Measurements from ENCODE around the gene PNRC2. TPM values are rescaled to one million over a fixed set of nuclear protein-coding genes. Genes with fewer than 3 reads are reported as not detected.

Gene PNRC2
- total RNA-seq, 1 experiment from 2014 or later: 166 TPM

DNA sequence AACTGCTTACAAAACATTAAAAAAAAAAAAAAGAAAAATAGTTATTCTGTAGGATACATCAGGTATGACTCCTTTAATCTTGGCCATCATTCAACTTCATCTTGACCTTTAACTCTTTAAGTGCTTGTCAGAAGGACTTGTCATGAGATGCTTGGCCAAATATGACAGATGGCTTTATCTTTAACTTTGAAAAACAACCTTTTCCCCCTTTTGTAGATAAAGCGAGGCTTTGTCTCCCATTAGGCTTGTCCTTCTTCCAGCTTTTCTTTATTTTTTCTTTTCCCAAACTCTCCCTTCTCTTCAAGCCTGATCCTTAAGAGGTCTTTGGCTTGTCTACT lies 18.2 kb downstream of the PNRC2 start:
- Mint-ChIP-seq H3K27me3 (ENCODE audit: low read depth) (no peaks in the 10 kb centered on the region), H3K4me1 (peaks cover 54% of the 10 kb centered on the region), H3K27ac (peak overlapping the region; percentile 83), H3K4me3 (peak overlapping the region; percentile 91), H3K36me3 (peaks cover 50% of the 10 kb centered on the region), H3K9me3 (no peaks in the 10 kb centered on the region)
- ATAC-seq (no peak), DNase-seq (ENCODE audit: low spot score) (no peak)
- ChIA-PET POLR2A (no interaction called here), CTCF (no interaction called here)
- TF ChIP-seq CTCF (IDR thresholded peaks at IDR 0.05) (no peak), GTF2I (CRISPR knock-in tag; conservative IDR thresholded peaks at IDR 0.05) (no peak), CREB1 (CRISPR knock-in tag; IDR thresholded peaks at IDR 0.05) (no peak)
- TF ChIP-seq, protein P1, sequence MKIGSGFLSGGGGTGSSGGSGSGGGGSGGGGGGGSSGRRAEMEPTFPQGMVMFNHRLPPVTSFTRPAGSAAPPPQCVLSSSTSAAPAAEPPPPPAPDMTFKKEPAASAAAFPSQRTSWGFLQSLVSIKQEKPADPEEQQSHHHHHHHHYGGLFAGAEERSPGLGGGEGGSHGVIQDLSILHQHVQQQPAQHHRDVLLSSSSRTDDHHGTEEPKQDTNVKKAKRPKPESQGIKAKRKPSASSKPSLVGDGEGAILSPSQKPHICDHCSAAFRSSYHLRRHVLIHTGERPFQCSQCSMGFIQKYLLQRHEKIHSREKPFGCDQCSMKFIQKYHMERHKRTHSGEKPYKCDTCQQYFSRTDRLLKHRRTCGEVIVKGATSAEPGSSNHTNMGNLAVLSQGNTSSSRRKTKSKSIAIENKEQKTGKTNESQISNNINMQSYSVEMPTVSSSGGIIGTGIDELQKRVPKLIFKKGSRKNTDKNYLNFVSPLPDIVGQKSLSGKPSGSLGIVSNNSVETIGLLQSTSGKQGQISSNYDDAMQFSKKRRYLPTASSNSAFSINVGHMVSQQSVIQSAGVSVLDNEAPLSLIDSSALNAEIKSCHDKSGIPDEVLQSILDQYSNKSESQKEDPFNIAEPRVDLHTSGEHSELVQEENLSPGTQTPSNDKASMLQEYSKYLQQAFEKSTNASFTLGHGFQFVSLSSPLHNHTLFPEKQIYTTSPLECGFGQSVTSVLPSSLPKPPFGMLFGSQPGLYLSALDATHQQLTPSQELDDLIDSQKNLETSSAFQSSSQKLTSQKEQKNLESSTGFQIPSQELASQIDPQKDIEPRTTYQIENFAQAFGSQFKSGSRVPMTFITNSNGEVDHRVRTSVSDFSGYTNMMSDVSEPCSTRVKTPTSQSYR (CRISPR knock-in tag; IDR thresholded peaks at IDR 0.05): no peak

DNA sequence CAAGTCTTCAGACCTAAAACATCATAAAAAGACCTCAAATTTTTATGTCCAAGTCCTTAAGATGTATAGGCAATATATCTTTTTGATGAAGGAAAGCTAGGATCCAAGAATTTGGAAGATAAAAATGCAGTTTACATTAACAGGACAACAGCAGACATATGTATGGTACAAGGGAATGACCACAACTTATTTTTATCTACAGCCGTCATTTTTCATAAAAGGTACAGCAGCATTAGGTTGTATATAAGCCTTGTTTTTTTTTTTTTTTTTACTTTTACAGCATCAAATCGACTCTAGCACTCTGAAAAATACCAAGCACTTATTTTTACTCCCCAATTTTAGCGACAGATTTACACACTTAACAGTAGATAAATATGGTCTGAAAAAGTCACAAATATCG lies 19.2 kb downstream of the PNRC2 start:
- CTCF ChIA-PET: no interaction called here
- no peak for TF ChIP-seq PRRX2 (CRISPR knock-in tag; IDR thresholded peaks at IDR 0.05)
- Mint-ChIP-seq H3K27me3 (ENCODE audit: low read depth) (no peaks in the 10 kb centered on the region), H3K27ac (0 out of 2 replicates have a peak overlapping the region, but pooled peaks have one; percentile 45), H3K4me3 (peak overlapping the region; percentile 91), H3K9me3 (no peaks in the 10 kb centered on the region), H3K36me3 (peaks cover 40% of the 10 kb centered on the region), H3K4me1 (peaks cover 54% of the 10 kb centered on the region)
- POLR2A ChIA-PET: no interaction called here
- no peak for DNase-seq (ENCODE audit: low spot score)
- no peak for ATAC-seq

DNA sequence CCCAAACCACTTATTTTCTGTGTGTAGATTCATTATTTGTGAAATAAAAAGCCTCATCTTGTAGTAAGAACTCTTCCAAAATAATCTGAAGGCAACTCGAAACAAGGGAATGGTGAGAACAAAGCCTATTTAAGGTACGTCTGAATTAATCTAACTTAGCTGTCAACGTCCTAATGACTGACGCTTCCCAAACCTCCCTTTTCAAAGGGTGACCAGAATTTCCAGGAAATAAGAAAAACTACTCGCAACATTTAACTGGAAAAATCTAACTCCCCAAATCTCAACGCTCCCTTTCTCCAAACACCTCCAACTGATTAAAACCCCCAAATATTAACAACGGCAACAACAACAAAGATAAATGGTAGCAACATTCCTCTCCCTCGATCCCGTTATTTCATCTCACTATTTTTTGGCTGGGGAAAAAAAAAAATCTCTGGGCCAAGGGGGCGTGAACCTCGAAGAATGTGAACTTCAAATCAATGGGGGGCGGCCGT lies 19.8 kb downstream of the PNRC2 start:
- H3K27ac Mint-ChIP-seq: peak overlapping the region; percentile 89
- POLR2A ChIA-PET: interaction anchor here (1.0 to 1.5 kb wide), 3 partner anchors 19 to 172 kb away, joined by 3 to 4 read pairs (median 4); no protein-coding TSS in a partner anchor
- CTCF ChIA-PET: interaction anchor here (0.5 to 2.0 kb wide), 3 partner anchors 43 to 209 kb away, joined by 3 to 6 read pairs (median 3); no protein-coding TSS in a partner anchor
- TF ChIP-seq PRRX2 (CRISPR knock-in tag; IDR thresholded peaks at IDR 0.05) (no peak), CREB1 (CRISPR knock-in tag; IDR thresholded peaks at IDR 0.05) (no peak), FOXJ3 (CRISPR knock-in tag; IDR thresholded peaks at IDR 0.05; ENCODE audit: borderline replicate concordance) (no peak), ZNF416 (CRISPR knock-in tag; IDR thresholded peaks at IDR 0.05) (no peak), HMGXB4 (CRISPR knock-in tag; IDR thresholded peaks at IDR 0.05) (no peak), ARID4B (CRISPR knock-in tag; IDR thresholded peaks at IDR 0.05; ENCODE audit: borderline replicate concordance) (no peak), ATF3 (CRISPR knock-in tag; conservative IDR thresholded peaks at IDR 0.05) (no peak), ZNF671 (CRISPR knock-in tag; IDR thresholded peaks at IDR 0.05) (no peak), ZNF121 (CRISPR knock-in tag; IDR thresholded peaks at IDR 0.05) (no peak)
- TF ChIP-seq, protein P2, sequence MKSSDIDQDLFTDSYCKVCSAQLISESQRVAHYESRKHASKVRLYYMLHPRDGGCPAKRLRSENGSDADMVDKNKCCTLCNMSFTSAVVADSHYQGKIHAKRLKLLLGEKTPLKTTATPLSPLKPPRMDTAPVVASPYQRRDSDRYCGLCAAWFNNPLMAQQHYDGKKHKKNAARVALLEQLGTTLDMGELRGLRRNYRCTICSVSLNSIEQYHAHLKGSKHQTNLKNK (CRISPR knock-in tag; IDR thresholded peaks at IDR 0.05): no peak
- H3K27me3 Mint-ChIP-seq (ENCODE audit: low read depth): no peaks in the 10 kb centered on the region
- ATAC-seq (no peak), DNase-seq (ENCODE audit: low spot score) (no peak)
- H3K9me3 Mint-ChIP-seq: no peaks in the 10 kb centered on the region
- H3K4me1 Mint-ChIP-seq: peaks cover 51% of the 10 kb centered on the region
- H3K36me3 Mint-ChIP-seq: peaks cover 34% of the 10 kb centered on the region
- H3K4me3 Mint-ChIP-seq: peak overlapping the region; percentile 91
